KMS-11 (cell line): ENCODE data around the gene PPP1R2B.

Source experiments
- H2AFZ ChIP-seq: fragments of 200-600 bp; sonication (generic); 2 replicates; pipeline ENCODE4 v1.6.1; 2016; ENCODE audit warnings: antibody characterized with exemption, mixed run types, low read depth
- H3K27ac ChIP-seq: fragments of 200-600 bp; sonication (generic); 2 replicates; pipeline ENCODE4 v1.6.1; 2016; ENCODE audit warnings: mild to moderate bottlenecking, mixed run types
- H3K27me3 ChIP-seq: fragments of 200-600 bp; sonication (generic); 2 replicates; pipeline ENCODE4 v1.6.1; 2017; ENCODE audit warnings: mild to moderate bottlenecking, low read depth, mixed run types, moderate library complexity; ENCODE audit not compliant: insufficient read depth
- H3K36me3 ChIP-seq: fragments of 200-600 bp; sonication (generic); 2 replicates; pipeline ENCODE4 v1.6.1; 2017; ENCODE audit warnings: mild to moderate bottlenecking, mixed run types; ENCODE audit not compliant: insufficient read depth
- H3K4me1 ChIP-seq: fragments of 200-600 bp; sonication (generic); 2 replicates; pipeline ENCODE4 v1.6.1; 2016; ENCODE audit warnings: mild to moderate bottlenecking, low read depth, mixed run types; ENCODE audit not compliant: poor library complexity, severe bottlenecking
- H3K4me2 ChIP-seq: fragments of 200-600 bp; sonication (generic); 2 replicates; pipeline ENCODE4 v1.7.0; 2016; ENCODE audit warnings: mild to moderate bottlenecking, mixed run types
- H3K4me3 ChIP-seq: fragments of 200-600 bp; sonication (generic); IDR thresholded peaks from 2 replicates; pipeline ENCODE4 v1.6.1; 2017; ENCODE audit warnings: low read depth, low read length, mixed read lengths; ENCODE audit not compliant: insufficient read depth
- H3K79me2 ChIP-seq: fragments of 200-600 bp; sonication (generic); 2 replicates; pipeline ENCODE4 v1.6.1; 2016; ENCODE audit warnings: low read depth, mixed run types; ENCODE audit not compliant: insufficient read depth
- H3K9ac ChIP-seq: fragments of 200-600 bp; sonication (generic); 2 replicates; pipeline ENCODE4 v1.6.1; 2016; ENCODE audit warnings: mild to moderate bottlenecking, mixed run types
- H4K20me1 ChIP-seq: fragments of 200-600 bp; sonication (generic); 2 replicates; pipeline ENCODE4 v1.6.1; 2016; ENCODE audit warnings: mild to moderate bottlenecking, mixed run types; ENCODE audit not compliant: insufficient read depth
- TF ChIP-seq, protein P1 (sequence below): fragments of 200-600 bp; sonication (generic); conservative IDR thresholded peaks from 2 replicates; pipeline ENCODE4 v1.6.1; 2017; ENCODE audit warnings: low read depth, mild to moderate bottlenecking, antibody characterized with exemption, low read length, moderate library complexity, mixed read lengths

PPP1R2B gene

DNA sequence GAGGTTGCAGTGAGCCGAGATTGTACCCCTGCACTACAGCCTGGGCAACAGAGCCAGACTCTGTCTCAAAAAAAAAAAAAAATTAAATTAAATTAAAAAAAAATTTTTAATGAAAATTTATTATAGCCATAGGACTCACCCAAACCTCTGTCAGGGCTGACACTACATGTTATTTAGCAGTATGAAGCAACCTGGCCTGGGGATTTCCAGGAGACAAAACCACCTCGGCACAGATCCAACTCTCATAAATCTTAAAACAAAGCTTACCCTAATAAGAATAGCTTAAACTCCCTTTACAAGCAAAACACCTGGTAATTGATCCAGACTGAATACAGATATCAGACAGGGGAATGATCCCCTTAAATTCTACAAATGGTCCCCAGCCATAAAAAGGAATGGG lies 38.4 kb downstream of the PPP1R2B start:
- Histone ChIP-seq H3K36me3 (no peaks in the 10 kb centered on the region), H3K4me2 (peak overlapping the region; percentile 64), H3K79me2 (no peaks in the 10 kb centered on the region), H3K27me3 (no peaks in the 10 kb centered on the region), H2AFZ (peak overlapping the region; percentile 69), H4K20me1 (no peaks in the 10 kb centered on the region), H3K9ac (peak overlapping the region; percentile 32; the same call in 1 of the 2 replicates), H3K4me1 (peaks cover 68% of the 10 kb centered on the region), H3K27ac (peak overlapping the region; percentile 76), H3K4me3 (no peak overlapping the region)
- TF ChIP-seq, protein P1, sequence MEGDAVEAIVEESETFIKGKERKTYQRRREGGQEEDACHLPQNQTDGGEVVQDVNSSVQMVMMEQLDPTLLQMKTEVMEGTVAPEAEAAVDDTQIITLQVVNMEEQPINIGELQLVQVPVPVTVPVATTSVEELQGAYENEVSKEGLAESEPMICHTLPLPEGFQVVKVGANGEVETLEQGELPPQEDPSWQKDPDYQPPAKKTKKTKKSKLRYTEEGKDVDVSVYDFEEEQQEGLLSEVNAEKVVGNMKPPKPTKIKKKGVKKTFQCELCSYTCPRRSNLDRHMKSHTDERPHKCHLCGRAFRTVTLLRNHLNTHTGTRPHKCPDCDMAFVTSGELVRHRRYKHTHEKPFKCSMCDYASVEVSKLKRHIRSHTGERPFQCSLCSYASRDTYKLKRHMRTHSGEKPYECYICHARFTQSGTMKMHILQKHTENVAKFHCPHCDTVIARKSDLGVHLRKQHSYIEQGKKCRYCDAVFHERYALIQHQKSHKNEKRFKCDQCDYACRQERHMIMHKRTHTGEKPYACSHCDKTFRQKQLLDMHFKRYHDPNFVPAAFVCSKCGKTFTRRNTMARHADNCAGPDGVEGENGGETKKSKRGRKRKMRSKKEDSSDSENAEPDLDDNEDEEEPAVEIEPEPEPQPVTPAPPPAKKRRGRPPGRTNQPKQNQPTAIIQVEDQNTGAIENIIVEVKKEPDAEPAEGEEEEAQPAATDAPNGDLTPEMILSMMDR, result no peak

DNA sequence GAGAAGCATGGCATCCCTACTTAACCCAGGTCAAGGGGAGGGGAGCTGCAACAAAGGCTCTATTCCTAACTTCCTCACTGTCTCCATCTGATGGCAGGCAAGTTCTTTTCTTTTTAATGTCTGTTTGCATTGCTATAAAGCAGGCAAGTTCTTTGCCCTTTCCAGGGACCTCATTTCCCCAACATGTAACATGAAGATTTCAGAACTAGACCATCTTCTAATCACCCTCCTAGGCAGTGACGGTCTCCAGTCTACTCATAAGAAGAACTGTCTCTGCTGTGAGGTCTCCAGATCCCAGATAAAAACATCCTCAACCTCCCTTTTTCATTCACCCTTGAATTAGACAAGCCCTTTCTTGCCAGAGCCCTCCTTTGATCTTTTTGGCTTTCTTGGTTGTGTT lies 42.1 kb downstream of the PPP1R2B start:
- Histone ChIP-seq H3K27me3 (no peaks in the 10 kb centered on the region), H3K4me3 (no peak overlapping the region), H4K20me1 (no peaks in the 10 kb centered on the region), H2AFZ (no peak overlapping the region), H3K79me2 (no peaks in the 10 kb centered on the region), H3K27ac (no peak overlapping the region), H3K4me2 (no peak overlapping the region), H3K9ac (no peak overlapping the region), H3K4me1 (peaks cover 73% of the 10 kb centered on the region), H3K36me3 (no peaks in the 10 kb centered on the region)
- TF ChIP-seq, protein P1, result no peak

DNA sequence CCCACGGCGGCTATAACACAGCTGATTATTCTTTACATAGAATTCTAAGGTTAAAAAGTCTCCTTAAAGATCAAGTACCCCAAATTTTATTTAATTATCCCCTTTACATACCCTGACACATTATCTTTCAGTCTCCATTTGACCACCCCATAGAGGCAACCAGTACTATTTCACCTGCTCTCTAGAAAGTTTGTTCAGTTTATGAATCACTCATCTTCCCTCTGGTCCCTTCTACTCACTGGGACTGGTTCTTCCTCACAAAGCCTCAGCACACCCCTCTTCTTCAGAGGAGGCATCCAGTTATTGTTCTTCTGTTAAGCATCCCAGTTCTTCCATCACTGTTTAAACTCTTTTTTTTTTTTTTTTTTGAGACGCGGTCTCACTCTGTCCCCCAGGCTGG lies 42.8 kb downstream of the PPP1R2B start:
- Histone ChIP-seq H4K20me1 (no peaks in the 10 kb centered on the region), H2AFZ (no peak overlapping the region), H3K4me3 (no peak overlapping the region), H3K27me3 (no peaks in the 10 kb centered on the region), H3K4me1 (peaks cover 67% of the 10 kb centered on the region), H3K4me2 (no peak overlapping the region; the same call in 1 of the 2 replicates), H3K79me2 (no peaks in the 10 kb centered on the region), H3K27ac (no peak overlapping the region), H3K9ac (no peak overlapping the region), H3K36me3 (no peaks in the 10 kb centered on the region)
- TF ChIP-seq, protein P1, result no peak

DNA sequence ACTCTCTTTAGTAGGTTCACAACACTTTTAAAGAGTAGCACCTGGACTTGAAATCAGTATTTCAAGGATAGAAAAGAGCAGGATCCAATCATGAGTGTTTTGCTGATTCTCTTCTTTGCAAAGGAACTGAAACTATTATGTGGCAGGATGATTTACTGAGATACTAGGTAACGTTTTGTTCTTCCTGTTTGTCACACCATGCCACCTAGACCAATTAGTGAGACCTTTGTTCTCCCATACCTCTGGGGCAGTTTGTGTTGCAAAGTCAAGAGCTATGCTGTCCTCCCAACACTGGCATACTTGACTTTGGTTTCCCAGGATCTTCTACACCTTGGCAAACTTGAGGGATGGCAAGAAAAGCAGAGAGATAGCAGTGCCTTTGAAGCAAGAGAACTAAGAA lies 43.4 kb downstream of the PPP1R2B start:
- H3K79me2 ChIP-seq, result no peaks in the 10 kb centered on the region
- peak overlapping the region; percentile 38; the same call in 1 of the 2 replicates for H3K27ac ChIP-seq
- H3K4me3 ChIP-seq, result no peak overlapping the region
- H3K4me1 ChIP-seq, result peaks cover 60% of the 10 kb centered on the region
- H3K9ac ChIP-seq, result no peak overlapping the region
- peak overlapping the region; percentile 61; the same call in 1 of the 2 replicates for H2AFZ ChIP-seq
- H3K27me3 ChIP-seq, result no peaks in the 10 kb centered on the region
- H3K36me3 ChIP-seq, result no peaks in the 10 kb centered on the region
- no peaks in the 10 kb centered on the region for H4K20me1 ChIP-seq
- H3K4me2 ChIP-seq, result peak overlapping the region; percentile 22; the same call in 1 of the 2 replicates
- TF ChIP-seq, protein P1, result no peak
